ENCODE data around the gene HOXB4.

HOXB4 gene

GRCh38 chr17:48571024-48571818, 6.9 kb downstream of the HOXB4 start:
- DNase-seq, result no peak

- DNase-seq, result no peak
Measured at GRCh38 chr17:48570325-48571023, 7.7 kb downstream of the HOXB4 start.

GRCh38 chr17:48569674-48570324, 8.4 kb downstream of the HOXB4 start:
- no peak for DNase-seq

GRCh38 chr17:48569240-48569582, 8.9 kb downstream of the HOXB4 start:
- no peak for DNase-seq

GRCh38 chr17:48568499-48569239, 9.5 kb downstream of the HOXB4 start:
- peak; percentile 45 for DNase-seq

GRCh38 chr17:48567646-48568354, 10.3 kb downstream of the HOXB4 start:
- no peak for DNase-seq

- DNase-seq, result no peak
Measured at GRCh38 chr17:48567209-48567608, 10.9 kb downstream of the HOXB4 start.

GRCh38 chr17:48566717-48567116, 11.4 kb downstream of the HOXB4 start:
- DNase-seq, result no peak

GRCh38 chr17:48565925-48566710, 12.0 kb downstream of the HOXB4 start:
- DNase-seq, result no peak

- DNase-seq, result no peak
Measured at GRCh38 chr17:48565022-48565554, 13.1 kb downstream of the HOXB4 start.

GRCh38 chr17:48564188-48565021, 13.7 kb downstream of the HOXB4 start:
- peak; percentile 24 for DNase-seq

GRCh38 chr17:48563867-48564187, 14.3 kb downstream of the HOXB4 start:
- DNase-seq, result no peak

GRCh38 chr17:48563385-48563838, 14.7 kb downstream of the HOXB4 start:
- no peak for DNase-seq

GRCh38 chr17:48562934-48563333, 15.2 kb downstream of the HOXB4 start:
- DNase-seq, result no peak

GRCh38 chr17:48561884-48562810, 16.0 kb downstream of the HOXB4 start:
- DNase-seq, result no peak

- DNase-seq, result no peak
Measured at GRCh38 chr17:48559840-48560817, 18.0 kb downstream of the HOXB4 start.

GRCh38 chr17:48559122-48559839, 18.9 kb downstream of the HOXB4 start:
- no peak for DNase-seq

- no peak for DNase-seq
Measured at GRCh38 chr17:48558831-48559121, 19.4 kb downstream of the HOXB4 start.

Data from NCI-H1105 treated with DMSO at 0.1 percent for 48 hours (cell line).